MM.1S (cell line): Measurements from ENCODE around the gene FBXL4.

ENCODE experiments used
- CTCF ChIP-seq: fragments of 300-600 bp; sonication (generic); IDR thresholded peaks from 2 replicates; pipeline ENCODE4 v1.5.1; 2016; ENCODE audit warnings: antibody characterized with exemption, low read length, mixed read lengths
- EZH2 ChIP-seq: fragments of 300-600 bp; sonication (generic); optimal IDR thresholded peaks from 2 replicates; pipeline ENCODE3; 2017; ENCODE audit warnings: low read depth, mild to moderate bottlenecking, antibody characterized with exemption, low read length, mixed read lengths
- EZH2phosphoT487 ChIP-seq: fragments of 300-600 bp; sonication (generic); IDR thresholded peaks from 2 replicates; pipeline ENCODE4 v1.6.1; 2018; ENCODE audit warnings: antibody characterized with exemption, low read length

GRCh38 chr6:98848539-98849242, 99.1 kb downstream of the FBXL4 start:
- TF ChIP-seq CTCF (no peak), EZH2 (no peak), EZH2phosphoT487 (no peak)
